ENCODE data around the gene PLCXD1. TPM values are rescaled to one million over a fixed set of nuclear protein-coding genes. Genes with fewer than 3 reads are reported as not detected.

Gene PLCXD1
- total RNA-seq, 4 donors from 2014 or later: 22.4 to 78.3 (median 54.2) TPM

DNA sequence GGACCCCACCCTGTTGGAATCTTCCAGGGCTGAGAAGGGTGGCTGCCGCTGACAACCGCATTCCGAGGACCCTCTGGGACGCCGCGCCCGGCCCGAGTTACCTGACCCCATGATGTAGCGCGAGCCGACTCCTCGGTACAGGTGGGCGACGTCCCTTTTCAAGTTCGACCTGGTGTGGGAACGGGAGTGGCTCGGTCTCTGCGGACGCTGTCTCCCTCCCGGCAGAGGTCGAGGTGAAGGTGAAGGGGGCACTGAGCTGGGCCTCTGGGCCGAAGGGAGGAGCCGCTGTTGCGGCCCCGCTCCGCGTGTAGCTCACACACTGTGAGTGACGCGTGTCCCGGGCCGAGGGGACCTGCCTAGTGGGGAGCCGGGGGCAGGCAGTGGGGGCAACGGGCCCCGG lies 32.9 kb downstream of the PLCXD1 start:
- WGBS: 96% methylated on average over 33 of the region's 34 CpGs
- peaks cover 11% of the 10 kb centered on the region for H3K4me1 ChIP-seq
- peaks cover 64% of the 10 kb centered on the region for H3K36me3 ChIP-seq
- peak in 1 of 2 donors; percentile 68 for DNase-seq (ENCODE audit: low spot score in 2 of 2)
- TF ChIP-seq EP300 (IDR thresholded peaks at IDR 0.05) (no peak), POLR2AphosphoS5 (IDR thresholded peaks at IDR 0.05) (no peak), POLR2A (IDR thresholded peaks at IDR 0.05) (no peak)
- TF ChIP-seq, protein P1, sequence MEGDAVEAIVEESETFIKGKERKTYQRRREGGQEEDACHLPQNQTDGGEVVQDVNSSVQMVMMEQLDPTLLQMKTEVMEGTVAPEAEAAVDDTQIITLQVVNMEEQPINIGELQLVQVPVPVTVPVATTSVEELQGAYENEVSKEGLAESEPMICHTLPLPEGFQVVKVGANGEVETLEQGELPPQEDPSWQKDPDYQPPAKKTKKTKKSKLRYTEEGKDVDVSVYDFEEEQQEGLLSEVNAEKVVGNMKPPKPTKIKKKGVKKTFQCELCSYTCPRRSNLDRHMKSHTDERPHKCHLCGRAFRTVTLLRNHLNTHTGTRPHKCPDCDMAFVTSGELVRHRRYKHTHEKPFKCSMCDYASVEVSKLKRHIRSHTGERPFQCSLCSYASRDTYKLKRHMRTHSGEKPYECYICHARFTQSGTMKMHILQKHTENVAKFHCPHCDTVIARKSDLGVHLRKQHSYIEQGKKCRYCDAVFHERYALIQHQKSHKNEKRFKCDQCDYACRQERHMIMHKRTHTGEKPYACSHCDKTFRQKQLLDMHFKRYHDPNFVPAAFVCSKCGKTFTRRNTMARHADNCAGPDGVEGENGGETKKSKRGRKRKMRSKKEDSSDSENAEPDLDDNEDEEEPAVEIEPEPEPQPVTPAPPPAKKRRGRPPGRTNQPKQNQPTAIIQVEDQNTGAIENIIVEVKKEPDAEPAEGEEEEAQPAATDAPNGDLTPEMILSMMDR (IDR thresholded peaks at IDR 0.05): no peak
- no peaks in the 10 kb centered on the region for H3K9me3 ChIP-seq
- no peak overlapping the region for H3K4me3 ChIP-seq
- H3K27ac ChIP-seq: no peak overlapping the region
- no peaks in the 10 kb centered on the region for H3K27me3 ChIP-seq

DNA sequence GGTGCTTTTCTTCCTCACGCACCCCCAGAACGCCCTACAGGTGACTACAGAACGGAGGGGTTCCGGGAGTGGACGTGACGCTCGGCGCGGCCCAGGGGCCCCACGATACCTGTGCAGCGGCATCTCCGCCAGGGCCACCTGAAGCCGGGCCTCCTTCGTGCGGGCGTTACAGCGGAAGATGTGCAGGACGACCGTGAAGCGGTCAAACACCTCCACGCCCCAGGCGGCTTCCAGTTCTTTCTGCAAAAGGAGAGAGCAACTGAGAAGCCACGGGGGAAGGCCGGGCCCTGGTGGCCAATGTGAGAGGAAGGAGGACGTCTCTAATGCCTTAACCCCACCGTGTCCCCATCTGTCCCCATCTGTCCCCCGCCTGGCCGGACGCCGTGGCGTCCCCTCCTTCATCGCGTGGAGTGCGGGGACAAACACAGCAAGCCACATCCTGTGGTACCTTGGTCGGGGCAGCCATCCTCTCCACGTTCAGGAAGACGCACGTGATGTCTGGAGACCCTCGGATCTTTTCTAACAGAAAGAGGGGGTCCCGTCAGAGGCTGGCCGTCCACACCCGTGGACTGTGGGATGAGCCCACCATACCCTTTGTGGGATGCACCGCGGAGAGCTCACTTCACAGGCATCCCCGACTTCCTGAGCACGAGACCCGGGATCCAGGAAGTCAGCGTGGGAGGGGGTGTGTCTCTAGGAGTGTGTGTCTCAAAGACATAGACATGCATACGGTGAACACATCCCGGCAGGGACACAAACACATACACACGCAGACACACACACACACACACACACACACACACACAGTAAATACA lies 33.8 kb downstream of the PLCXD1 start:
- TF ChIP-seq POLR2AphosphoS5 (IDR thresholded peaks at IDR 0.05) (no peak), EP300 (IDR thresholded peaks at IDR 0.05) (no peak), POLR2A (IDR thresholded peaks at IDR 0.05) (no peak)
- TF ChIP-seq, protein P1 (IDR thresholded peaks at IDR 0.05): no peak
- Histone ChIP-seq H3K27me3 (no peaks in the 10 kb centered on the region), H3K9me3 (no peaks in the 10 kb centered on the region), H3K27ac (no peak overlapping the region), H3K4me3 (no peak overlapping the region), H3K4me1 (peaks cover 17% of the 10 kb centered on the region), H3K36me3 (peaks cover 57% of the 10 kb centered on the region)
- 94% methylated on average over 39 of the region's 51 CpGs for WGBS
- peak; percentile 57 to 77 for DNase-seq (ENCODE audit: low spot score in 2 of 2)

GRCh38 chrX:316351-317325 lies 35.5 kb downstream of the PLCXD1 start:
- H3K4me1 ChIP-seq: peaks cover 28% of the 10 kb centered on the region
- no peaks in the 10 kb centered on the region for H3K9me3 ChIP-seq
- TF ChIP-seq EP300 (IDR thresholded peaks at IDR 0.05) (no peak), POLR2AphosphoS5 (IDR thresholded peaks at IDR 0.05) (no peak), POLR2A (IDR thresholded peaks at IDR 0.05) (no peak)
- TF ChIP-seq, protein P1 (IDR thresholded peaks at IDR 0.05): no peak
- WGBS: 92% methylated on average over 33 of the region's 50 CpGs
- no peaks in the 10 kb centered on the region for H3K27me3 ChIP-seq
- DNase-seq (ENCODE audit: low spot score in 2 of 2): peak; percentile 70 to 78
- peaks cover 44% of the 10 kb centered on the region for H3K36me3 ChIP-seq
- H3K27ac ChIP-seq: no peak overlapping the region
- no peak overlapping the region for H3K4me3 ChIP-seq

- peaks cover 35% of the 10 kb centered on the region for H3K36me3 ChIP-seq
- no peaks in the 10 kb centered on the region for H3K9me3 ChIP-seq
- TF ChIP-seq POLR2AphosphoS5 (IDR thresholded peaks at IDR 0.05) (no peak), EP300 (IDR thresholded peaks at IDR 0.05) (no peak), POLR2A (IDR thresholded peaks at IDR 0.05) (no peak)
- TF ChIP-seq, protein P1 (IDR thresholded peaks at IDR 0.05): no peak
- no peak for DNase-seq (ENCODE audit: low spot score in 2 of 2)
- peak overlapping the region; percentile 99 for H3K27ac ChIP-seq
- peaks cover 28% of the 10 kb centered on the region for H3K4me1 ChIP-seq
- 41% methylated on average over 12 of the region's 28 CpGs for WGBS
- H3K27me3 ChIP-seq: no peaks in the 10 kb centered on the region
- H3K4me3 ChIP-seq: peak overlapping the region; percentile 98
These were observed 36.4 kb downstream of the PLCXD1 start for GRCh38 chrX:317424-318067.
